ENCODE data around the gene PPP1R9A.

PPP1R9A gene

DNA sequence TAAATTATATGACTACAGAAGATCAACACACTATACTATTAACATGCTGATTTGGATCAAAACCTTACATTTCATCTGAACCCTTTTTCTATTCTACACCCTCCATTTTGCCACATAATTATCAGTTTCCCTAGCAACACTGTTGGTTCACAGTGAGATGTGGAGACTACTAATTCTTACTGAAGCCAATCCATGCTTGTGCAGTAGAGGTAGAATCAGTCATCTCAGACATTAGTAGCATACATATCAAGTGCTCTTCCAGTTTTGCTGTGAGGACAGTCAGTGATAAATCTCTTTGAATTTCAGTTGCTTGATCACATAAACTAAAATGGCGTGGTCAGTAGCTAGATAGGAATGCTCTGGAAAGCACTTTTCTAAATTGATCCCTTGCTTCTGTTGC is 346.6 kb downstream of the PPP1R9A start:
- H3K4me3 ChIP-seq (replicated peaks; ENCODE audit: low read depth, low read length), result no peak overlapping the region
- no peak for DNase-seq (ENCODE audit: low read depth)
- TF ChIP-seq, protein P1, sequence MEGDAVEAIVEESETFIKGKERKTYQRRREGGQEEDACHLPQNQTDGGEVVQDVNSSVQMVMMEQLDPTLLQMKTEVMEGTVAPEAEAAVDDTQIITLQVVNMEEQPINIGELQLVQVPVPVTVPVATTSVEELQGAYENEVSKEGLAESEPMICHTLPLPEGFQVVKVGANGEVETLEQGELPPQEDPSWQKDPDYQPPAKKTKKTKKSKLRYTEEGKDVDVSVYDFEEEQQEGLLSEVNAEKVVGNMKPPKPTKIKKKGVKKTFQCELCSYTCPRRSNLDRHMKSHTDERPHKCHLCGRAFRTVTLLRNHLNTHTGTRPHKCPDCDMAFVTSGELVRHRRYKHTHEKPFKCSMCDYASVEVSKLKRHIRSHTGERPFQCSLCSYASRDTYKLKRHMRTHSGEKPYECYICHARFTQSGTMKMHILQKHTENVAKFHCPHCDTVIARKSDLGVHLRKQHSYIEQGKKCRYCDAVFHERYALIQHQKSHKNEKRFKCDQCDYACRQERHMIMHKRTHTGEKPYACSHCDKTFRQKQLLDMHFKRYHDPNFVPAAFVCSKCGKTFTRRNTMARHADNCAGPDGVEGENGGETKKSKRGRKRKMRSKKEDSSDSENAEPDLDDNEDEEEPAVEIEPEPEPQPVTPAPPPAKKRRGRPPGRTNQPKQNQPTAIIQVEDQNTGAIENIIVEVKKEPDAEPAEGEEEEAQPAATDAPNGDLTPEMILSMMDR (IDR thresholded peaks at IDR 0.05; ENCODE audit: low read length, missing control alignments), result no peak

DNA sequence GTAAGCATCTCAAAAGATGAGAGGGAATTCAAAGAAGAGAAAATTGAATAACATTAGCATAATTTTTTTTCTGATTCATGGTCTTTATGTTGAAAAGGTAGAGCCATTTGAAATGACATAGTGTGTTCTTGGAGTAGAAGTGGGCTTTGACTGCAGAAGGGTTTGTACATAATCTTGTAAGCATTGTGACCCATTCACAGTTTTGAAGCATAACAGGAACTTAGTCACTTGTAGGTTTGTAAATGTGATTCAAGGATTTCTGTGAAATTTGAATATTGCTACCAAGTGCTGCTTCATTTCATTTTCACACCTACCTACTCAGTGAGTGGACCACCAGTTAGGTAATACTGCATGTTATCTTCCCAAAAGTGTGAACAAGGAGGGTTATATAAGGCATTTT is 348.3 kb downstream of the PPP1R9A start:
- H3K4me3 ChIP-seq (replicated peaks; ENCODE audit: low read depth, low read length), result no peak overlapping the region
- no peak for DNase-seq (ENCODE audit: low read depth)
- TF ChIP-seq, protein P1 (IDR thresholded peaks at IDR 0.05; ENCODE audit: low read length, missing control alignments), result no peak

DNA sequence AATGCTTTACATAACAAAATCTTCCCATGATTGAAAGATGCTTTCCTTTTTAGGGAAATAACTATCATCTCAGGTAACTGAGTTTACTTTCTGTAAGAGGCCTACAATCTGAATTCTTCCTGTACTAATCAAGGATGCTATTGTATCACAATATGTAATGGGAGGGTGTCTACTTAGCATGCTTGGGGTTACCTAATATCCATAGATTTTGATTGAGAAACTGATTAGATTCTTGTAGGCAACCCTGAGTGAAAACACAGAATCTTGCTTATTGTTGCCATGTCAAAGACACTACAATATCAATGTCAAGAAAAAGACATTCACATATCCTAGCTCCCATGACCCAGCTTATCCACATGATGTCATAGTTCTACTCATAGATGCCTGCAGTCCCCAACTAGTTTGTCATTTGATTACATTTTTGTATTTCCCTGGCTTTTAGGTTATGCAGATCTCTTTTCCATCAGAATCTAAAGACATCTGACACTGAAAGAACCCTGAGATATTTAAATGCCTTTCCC is 354.6 kb downstream of the PPP1R9A start:
- H3K4me3 ChIP-seq (replicated peaks; ENCODE audit: low read depth, low read length), result no peak overlapping the region
- TF ChIP-seq, protein P1 (IDR thresholded peaks at IDR 0.05; ENCODE audit: low read length, missing control alignments), result no peak
- no peak for DNase-seq (ENCODE audit: low read depth)

DNA sequence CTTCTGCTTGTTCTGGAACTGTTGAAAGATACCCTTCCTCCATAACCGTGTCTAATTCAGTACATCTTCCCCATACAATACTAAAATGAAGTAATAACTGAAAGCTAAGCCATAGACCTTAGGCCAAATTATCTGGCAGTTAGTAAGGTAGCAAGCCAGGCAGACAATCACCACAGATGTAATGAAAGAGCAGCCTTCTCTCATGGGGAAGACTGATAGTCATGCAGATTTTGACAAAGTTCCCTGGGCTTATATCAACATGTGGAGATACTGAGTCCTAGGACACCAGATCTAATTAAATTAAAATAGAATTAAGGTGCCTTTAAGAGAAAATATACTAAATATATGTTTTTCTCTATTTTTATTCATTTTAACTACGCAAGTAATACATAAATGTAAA is 355.5 kb downstream of the PPP1R9A start:
- DNase-seq (ENCODE audit: low read depth), result no peak
- no peak overlapping the region for H3K4me3 ChIP-seq (replicated peaks; ENCODE audit: low read depth, low read length)
- TF ChIP-seq, protein P1 (IDR thresholded peaks at IDR 0.05; ENCODE audit: low read length, missing control alignments), result no peak

DNA sequence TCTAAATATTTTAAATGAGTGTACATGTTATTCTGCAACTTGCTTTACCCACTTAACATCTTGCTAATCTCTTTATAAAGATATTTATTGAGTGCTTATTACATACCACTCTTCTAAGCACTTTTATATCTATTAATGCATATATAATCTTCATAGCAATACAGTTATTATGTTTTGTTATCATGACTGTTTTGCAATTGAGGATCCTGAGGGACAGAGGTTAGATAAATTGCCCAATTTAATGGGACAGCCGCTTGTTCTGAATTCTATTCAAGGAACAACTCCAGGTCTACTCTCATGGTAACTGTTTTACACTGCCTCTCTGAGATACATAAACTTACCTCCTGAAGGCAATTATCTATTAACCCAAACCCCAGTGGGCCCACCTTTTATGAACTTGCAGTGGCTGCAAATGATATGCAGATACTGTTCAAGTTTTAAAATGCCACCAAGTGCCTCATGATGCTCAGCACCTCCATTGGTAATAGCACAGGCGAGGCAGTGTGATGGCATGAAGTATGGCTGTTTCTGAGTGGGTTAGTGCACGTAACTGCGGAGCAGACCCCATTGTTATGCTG is 356.5 kb downstream of the PPP1R9A start:
- DNase-seq (ENCODE audit: low read depth), result no peak
- no peak overlapping the region for H3K4me3 ChIP-seq (replicated peaks; ENCODE audit: low read depth, low read length)
- TF ChIP-seq, protein P1 (IDR thresholded peaks at IDR 0.05; ENCODE audit: low read length, missing control alignments), result no peak

DNA sequence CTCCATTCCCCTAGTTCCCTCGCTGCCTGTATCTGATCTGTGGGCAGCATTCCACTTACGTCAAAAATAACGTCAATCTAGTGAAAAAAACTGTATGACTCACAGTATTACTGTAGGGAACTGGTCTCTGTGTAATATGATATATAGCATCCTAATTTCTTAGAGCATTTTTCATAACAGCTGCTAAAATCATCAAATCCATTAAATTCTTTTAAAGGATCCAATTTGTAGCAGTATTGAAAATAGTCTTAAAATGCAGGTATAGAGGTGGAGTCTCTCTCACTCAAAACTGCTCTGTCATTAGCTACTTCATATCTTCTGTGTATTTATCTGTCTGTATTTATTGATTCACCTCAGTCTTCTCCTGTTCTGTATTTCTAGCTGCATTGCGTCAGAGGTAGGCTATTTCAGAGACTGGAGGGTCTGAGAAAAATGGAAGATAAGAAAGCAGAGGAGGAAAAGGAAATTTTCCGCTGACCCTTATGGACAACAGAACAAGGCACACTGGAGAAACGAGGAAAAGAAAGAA is 357.0 kb downstream of the PPP1R9A start:
- peak; percentile 90 for DNase-seq (ENCODE audit: low read depth)
- TF ChIP-seq, protein P1 (IDR thresholded peaks at IDR 0.05; ENCODE audit: low read length, missing control alignments), result no peak
- H3K4me3 ChIP-seq (replicated peaks; ENCODE audit: low read depth, low read length), result no peak overlapping the region

DNA sequence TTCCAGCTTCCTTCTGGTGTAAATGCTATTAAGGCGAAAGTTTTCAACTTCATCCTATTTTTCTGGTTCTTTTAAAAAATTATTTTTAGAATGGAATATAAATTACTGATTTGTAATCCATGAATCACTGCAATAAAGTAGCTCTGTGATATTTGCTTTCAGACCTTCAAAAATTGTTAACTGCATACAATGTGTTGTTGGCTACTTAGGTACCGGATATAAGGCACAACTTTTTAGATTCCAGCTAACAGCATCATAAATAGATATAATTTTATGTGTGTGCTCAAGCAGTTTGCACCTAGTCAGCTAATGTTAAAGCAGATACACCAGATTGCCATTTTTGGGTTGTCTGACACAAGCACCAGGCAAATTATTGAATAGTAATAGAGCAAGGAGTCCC is 358.2 kb downstream of the PPP1R9A start:
- TF ChIP-seq, protein P1 (IDR thresholded peaks at IDR 0.05; ENCODE audit: low read length, missing control alignments), result no peak
- no peak overlapping the region for H3K4me3 ChIP-seq (replicated peaks; ENCODE audit: low read depth, low read length)
- no peak for DNase-seq (ENCODE audit: low read depth)

Data from fibroblast of pulmonary artery (primary cell).